A673 (cell line): ENCODE measurements around the gene AMER2.

ENCODE experiments used
- EZH2 ChIP-seq: fragments of 200-600 bp; sonication (generic); IDR thresholded peaks from 2 replicates; pipeline ENCODE4 v1.6.1; 2017; ENCODE audit warnings: borderline replicate concordance, low read depth, mild to moderate bottlenecking, mixed read lengths, antibody characterized with exemption, low read length; ENCODE audit not compliant: poor library complexity, severe bottlenecking
- TF ChIP-seq, protein P1 (sequence below): fragments of 300-800, 200-600 bp; sonication (generic); conservative IDR thresholded peaks from 2 replicates; pipeline ENCODE4 v1.5.1; 2017; ENCODE audit warnings: low read depth, mild to moderate bottlenecking, antibody characterized with exemption, low read length, moderate library complexity, mixed read lengths

DNA sequence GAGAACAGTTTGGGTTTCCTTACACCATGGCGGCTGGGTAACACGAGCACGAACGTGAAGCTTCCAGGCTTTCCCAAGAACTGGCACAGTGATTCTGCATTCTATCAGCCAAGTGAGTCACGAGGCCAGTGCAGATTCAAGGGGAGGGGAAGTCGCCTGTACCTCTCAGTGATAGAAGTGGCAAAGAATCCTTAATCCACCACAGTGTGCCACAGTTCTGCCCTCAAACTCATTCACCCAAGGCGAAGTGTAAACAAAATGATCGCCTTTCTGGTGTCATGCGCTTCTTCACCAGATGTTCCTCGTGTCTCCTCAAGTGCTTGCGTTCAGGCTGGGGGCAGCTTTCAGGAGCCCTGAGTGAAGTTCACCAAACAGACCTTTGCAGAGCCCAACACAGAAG lies 24.9 kb upstream of the AMER2 start:
- TF ChIP-seq, protein P1, sequence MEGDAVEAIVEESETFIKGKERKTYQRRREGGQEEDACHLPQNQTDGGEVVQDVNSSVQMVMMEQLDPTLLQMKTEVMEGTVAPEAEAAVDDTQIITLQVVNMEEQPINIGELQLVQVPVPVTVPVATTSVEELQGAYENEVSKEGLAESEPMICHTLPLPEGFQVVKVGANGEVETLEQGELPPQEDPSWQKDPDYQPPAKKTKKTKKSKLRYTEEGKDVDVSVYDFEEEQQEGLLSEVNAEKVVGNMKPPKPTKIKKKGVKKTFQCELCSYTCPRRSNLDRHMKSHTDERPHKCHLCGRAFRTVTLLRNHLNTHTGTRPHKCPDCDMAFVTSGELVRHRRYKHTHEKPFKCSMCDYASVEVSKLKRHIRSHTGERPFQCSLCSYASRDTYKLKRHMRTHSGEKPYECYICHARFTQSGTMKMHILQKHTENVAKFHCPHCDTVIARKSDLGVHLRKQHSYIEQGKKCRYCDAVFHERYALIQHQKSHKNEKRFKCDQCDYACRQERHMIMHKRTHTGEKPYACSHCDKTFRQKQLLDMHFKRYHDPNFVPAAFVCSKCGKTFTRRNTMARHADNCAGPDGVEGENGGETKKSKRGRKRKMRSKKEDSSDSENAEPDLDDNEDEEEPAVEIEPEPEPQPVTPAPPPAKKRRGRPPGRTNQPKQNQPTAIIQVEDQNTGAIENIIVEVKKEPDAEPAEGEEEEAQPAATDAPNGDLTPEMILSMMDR = no peak
- no peak for TF ChIP-seq EZH2
